ENCODE results near the gene CDC73.
A peak's percentile ranks its signal among the peaks of the same experiment; 100 is the strongest.

CDC73 gene

DNA sequence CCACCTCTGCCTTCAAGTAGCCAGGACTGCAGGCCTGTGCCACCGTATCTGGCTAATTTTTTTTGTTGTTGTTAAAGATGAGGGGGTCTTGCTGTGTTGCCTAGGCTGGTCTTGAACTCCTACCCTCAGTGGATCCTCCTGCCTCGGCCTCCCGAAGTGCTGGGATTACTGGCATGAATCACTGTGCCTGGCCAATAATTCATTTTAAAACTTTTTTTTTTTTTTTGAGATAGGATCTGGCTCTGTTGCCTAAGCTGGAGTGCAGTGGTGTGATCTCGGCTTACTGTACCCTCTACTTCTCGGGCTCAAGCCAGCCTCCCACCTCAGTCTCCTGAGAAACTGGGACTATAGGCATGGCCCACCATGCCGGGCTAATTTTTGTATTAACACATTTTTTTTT is 3.5 kb downstream of the CDC73 start:
- ATAC-seq, result no peak

GRCh38 chr1:193131266-193131860 is 9.5 kb downstream of the CDC73 start:
- TF ChIP-seq ZNF70 (CRISPR knock-in tag; IDR thresholded peaks at IDR 0.05), result no peak
- no peak for TF ChIP-seq TCF4 (CRISPR knock-in tag; IDR thresholded peaks at IDR 0.05; ENCODE audit: borderline replicate concordance)
- no peak for TF ChIP-seq ISL1 (CRISPR knock-in tag; IDR thresholded peaks at IDR 0.05)
- TF ChIP-seq CSRNP3 (CRISPR knock-in tag; IDR thresholded peaks at IDR 0.05), result no peak
- no peak for TF ChIP-seq BACH2 (CRISPR knock-in tag; IDR thresholded peaks at IDR 0.05; ENCODE audit: borderline replicate concordance)
- no peak for ATAC-seq

More for the DNA sequence above, 3.5 kb downstream of the CDC73 start:
- TF ChIP-seq BACH2 (CRISPR knock-in tag; IDR thresholded peaks at IDR 0.05; ENCODE audit: borderline replicate concordance) (no peak), ESRRG (CRISPR knock-in tag; IDR thresholded peaks at IDR 0.05) (no peak)

DNA sequence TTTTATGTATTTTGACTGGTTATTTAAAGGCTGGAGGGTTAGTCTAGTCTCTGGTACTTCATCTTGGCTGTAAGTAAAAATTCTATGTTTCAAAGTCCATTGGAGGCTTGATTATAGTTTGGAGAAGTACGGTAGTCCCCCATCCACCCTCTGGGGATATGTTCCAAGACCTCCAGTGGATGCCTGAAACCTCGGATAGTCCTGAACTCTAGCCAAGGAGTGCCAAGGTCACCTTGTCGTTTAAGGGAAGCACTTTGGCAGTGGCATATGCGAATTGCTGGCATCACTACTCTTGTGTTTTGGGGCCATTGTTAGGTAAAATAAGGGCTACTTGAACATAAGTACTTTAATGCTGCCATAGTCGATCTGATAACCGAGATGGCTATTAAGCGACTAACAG is 18.4 kb downstream of the CDC73 start:
- ATAC-seq, result no peak
- no peak for TF ChIP-seq GLIS3 (CRISPR knock-in tag; IDR thresholded peaks at IDR 0.05)
- no peak for TF ChIP-seq OSR1 (CRISPR knock-in tag; IDR thresholded peaks at IDR 0.05)

DNA sequence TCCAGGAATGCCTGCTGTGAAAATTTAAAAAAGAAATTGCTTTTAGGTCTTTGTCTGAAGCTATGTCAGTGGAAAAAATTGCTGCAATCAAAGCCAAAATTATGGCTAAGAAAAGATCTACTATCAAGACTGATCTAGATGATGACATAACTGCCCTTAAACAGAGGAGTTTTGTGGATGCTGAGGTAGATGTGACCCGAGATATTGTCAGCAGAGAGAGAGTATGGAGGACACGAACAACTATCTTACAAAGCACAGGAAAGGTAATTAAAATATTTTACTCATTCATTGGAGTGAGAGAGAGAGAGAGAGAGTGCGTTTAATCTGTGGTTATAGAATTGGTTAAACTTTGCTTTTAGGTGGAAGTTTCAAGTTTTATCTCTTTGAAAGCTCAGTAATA is 20.0 kb downstream of the CDC73 start:
- TF ChIP-seq TCF4 (CRISPR knock-in tag; IDR thresholded peaks at IDR 0.05; ENCODE audit: borderline replicate concordance) (no peak), OSR1 (CRISPR knock-in tag; IDR thresholded peaks at IDR 0.05) (no peak), TOX (CRISPR knock-in tag; IDR thresholded peaks at IDR 0.05; ENCODE audit: borderline replicate concordance) (no peak), ZFP30 (CRISPR knock-in tag; IDR thresholded peaks at IDR 0.05) (no peak), PATZ1 (CRISPR knock-in tag; IDR thresholded peaks at IDR 0.05; ENCODE audit: borderline replicate concordance) (no peak), CSRNP3 (CRISPR knock-in tag; IDR thresholded peaks at IDR 0.05) (no peak)
- TF ChIP-seq, protein P1, sequence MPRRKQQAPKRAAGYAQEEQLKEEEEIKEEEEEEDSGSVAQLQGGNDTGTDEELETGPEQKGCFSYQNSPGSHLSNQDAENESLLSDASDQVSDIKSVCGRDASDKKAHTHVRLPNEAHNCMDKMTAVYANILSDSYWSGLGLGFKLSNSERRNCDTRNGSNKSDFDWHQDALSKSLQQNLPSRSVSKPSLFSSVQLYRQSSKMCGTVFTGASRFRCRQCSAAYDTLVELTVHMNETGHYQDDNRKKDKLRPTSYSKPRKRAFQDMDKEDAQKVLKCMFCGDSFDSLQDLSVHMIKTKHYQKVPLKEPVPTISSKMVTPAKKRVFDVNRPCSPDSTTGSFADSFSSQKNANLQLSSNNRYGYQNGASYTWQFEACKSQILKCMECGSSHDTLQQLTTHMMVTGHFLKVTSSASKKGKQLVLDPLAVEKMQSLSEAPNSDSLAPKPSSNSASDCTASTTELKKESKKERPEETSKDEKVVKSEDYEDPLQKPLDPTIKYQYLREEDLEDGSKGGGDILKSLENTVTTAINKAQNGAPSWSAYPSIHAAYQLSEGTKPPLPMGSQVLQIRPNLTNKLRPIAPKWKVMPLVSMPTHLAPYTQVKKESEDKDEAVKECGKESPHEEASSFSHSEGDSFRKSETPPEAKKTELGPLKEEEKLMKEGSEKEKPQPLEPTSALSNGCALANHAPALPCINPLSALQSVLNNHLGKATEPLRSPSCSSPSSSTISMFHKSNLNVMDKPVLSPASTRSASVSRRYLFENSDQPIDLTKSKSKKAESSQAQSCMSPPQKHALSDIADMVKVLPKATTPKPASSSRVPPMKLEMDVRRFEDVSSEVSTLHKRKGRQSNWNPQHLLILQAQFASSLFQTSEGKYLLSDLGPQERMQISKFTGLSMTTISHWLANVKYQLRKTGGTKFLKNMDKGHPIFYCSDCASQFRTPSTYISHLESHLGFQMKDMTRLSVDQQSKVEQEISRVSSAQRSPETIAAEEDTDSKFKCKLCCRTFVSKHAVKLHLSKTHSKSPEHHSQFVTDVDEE (CRISPR knock-in tag; IDR thresholded peaks at IDR 0.05), result no peak
- ATAC-seq, result peak; percentile 46

DNA sequence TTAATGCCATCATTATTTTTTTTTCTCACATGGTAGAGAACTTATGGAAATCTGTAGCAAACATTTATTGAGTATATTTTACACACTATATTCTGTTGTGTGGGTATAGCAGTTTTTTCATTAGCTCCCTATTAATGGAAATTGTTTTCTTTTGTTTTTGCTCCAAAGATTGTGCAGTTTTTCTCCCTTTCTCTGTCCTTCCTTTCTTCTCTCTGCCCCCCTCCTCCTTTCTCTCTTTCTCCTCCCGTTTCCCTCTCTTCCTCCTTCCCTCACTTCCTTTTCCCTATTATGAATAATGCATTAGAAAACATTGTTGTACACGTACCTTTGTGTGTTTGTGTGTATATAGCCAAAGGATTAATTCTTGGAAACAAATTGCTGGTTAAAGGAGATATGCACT is 20.6 kb downstream of the CDC73 start:
- ATAC-seq, result no peak
- TF ChIP-seq ZNF70 (CRISPR knock-in tag; IDR thresholded peaks at IDR 0.05) (no peak), OSR1 (CRISPR knock-in tag; IDR thresholded peaks at IDR 0.05) (no peak), TCF4 (CRISPR knock-in tag; IDR thresholded peaks at IDR 0.05; ENCODE audit: borderline replicate concordance) (no peak), ZC3H10 (CRISPR knock-in tag; IDR thresholded peaks at IDR 0.05) (no peak), PATZ1 (CRISPR knock-in tag; IDR thresholded peaks at IDR 0.05; ENCODE audit: borderline replicate concordance) (no peak), ZNF8 (CRISPR knock-in tag; IDR thresholded peaks at IDR 0.05) (no peak), ZFP30 (CRISPR knock-in tag; IDR thresholded peaks at IDR 0.05) (no peak), CSRNP3 (CRISPR knock-in tag; IDR thresholded peaks at IDR 0.05) (no peak), ZNF565 (CRISPR knock-in tag; conservative IDR thresholded peaks at IDR 0.05; ENCODE audit: low read depth) (no peak)
- TF ChIP-seq, protein P2, sequence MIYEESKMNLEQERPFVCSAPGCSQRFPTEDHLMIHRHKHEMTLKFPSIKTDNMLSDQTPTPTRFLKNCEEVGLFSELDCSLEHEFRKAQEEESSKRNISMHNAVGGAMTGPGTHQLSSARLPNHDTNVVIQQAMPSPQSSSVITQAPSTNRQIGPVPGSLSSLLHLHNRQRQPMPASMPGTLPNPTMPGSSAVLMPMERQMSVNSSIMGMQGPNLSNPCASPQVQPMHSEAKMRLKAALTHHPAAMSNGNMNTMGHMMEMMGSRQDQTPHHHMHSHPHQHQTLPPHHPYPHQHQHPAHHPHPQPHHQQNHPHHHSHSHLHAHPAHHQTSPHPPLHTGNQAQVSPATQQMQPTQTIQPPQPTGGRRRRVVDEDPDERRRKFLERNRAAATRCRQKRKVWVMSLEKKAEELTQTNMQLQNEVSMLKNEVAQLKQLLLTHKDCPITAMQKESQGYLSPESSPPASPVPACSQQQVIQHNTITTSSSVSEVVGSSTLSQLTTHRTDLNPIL (CRISPR knock-in tag; IDR thresholded peaks at IDR 0.05; ENCODE audit: low read depth), result no peak

Measured in SK-N-SH treated with all-trans-retinoic acid at 6 μM for 48 hours (cell line).